HepG2 (cell line): Measurements from ENCODE around the gene KTN1. TPM values are rescaled to one million over a fixed set of nuclear protein-coding genes. Genes with fewer than 3 reads are reported as not detected.

Source experiments
- ATAC-seq: fragments of 200-7000 bp; cut with Tn5 transposase; 3 replicates; pipeline ENCODE4 v1.9.1; 2020; ENCODE audit warnings: mild to moderate bottlenecking, moderate library complexity
- BruUV-seq: library from RNA; stranded (reverse); fragments of 400-500 nt; replicated peaks from 2 replicates; lab custom pipeline; 2021; lab: Mats Ljungman, UMichigan
- CTCF ChIA-PET: fragments of 300-600 bp; formaldehyde crosslinking; extraction: SDS; loops from one replicate; lab custom pipeline; 2021; ENCODE audit warnings: low total read pairs, inconsistent platforms, low intra/inter-chr PET ratio; lab: Yijun Ruan, JAX
- POLR2A ChIA-PET: fragments of 350-600 bp; sonication (Branson Sonifier 250); formaldehyde crosslinking; loops from one replicate; lab custom pipeline; 2020; ENCODE audit warnings: antibody characterized with exemption, inconsistent platforms; lab: Yijun Ruan, JAX
- DNase-seq: peaks from one replicate; pipeline ENCODE4 v3.0.0-alpha.2; 2015; ENCODE audit warnings: low spot score
- FAIRE-seq: peaks from 3 replicates; lab custom pipeline; 2011; peaks lifted over from hg19 to GRCh38; lab: Jason Lieb, UNC
- H2AFZ ChIP-seq: one replicate; pipeline ENCODE4 v1.6.1; 2011; ENCODE audit warnings: low read length, inconsistent platforms
- H3K27ac ChIP-seq: fragments of 300-600 bp; 3 replicates; pipeline ENCODE4 v1.8.0; 2011; ENCODE audit warnings: mixed run types, mild to moderate bottlenecking, mixed read lengths, low read length, inconsistent platforms; ENCODE audit not compliant: insufficient read depth; ENCODE audit errors: extremely low read length
- H3K27me3 ChIP-seq, 2 experiments: fragments of 200-600 bp in 1 of 2; 2 replicates in 1 of 2; 3 replicates in 1 of 2; pipeline versions ENCODE4 v1.6.0 to v1.8.0; 2011; ENCODE audit warnings: low read length in 2 of 2, mild to moderate bottlenecking in 2 of 2, moderate library complexity in 2 of 2, inconsistent platforms in 1 of 2; ENCODE audit not compliant: insufficient read depth in 2 of 2, control insufficient read depth in 1 of 2
- H3K36me3 ChIP-seq, 2 experiments: fragments of 200-600 bp in 1 of 2; replicated peaks in 1 of 2; 2 replicates in 1 of 2; 3 replicates in 1 of 2; pipeline versions ENCODE4 v1.5.1 to v1.8.0; 2011; ENCODE audit warnings: low read length in 2 of 2, inconsistent platforms in 1 of 2; ENCODE audit not compliant: insufficient read depth in 2 of 2, control insufficient read depth in 1 of 2
- H3K4me1 ChIP-seq: 2 replicates; pipeline ENCODE4 v1.5.1; 2012; ENCODE audit warnings: low read length, inconsistent platforms; ENCODE audit not compliant: insufficient read depth
- H3K4me2 ChIP-seq: 2 replicates; pipeline ENCODE4 v1.6.0; 2011; ENCODE audit warnings: low read depth, low read length, inconsistent platforms
- H3K4me3 ChIP-seq, 3 experiments: fragments of 200-600 bp in 1 of 3; sonication (generic), shearing (Covaris generic) in 1 of 3; replicated peaks in 1 of 3; 2 replicates each; pipeline ENCODE4 v1.5.1; 2011 to 2016; ENCODE audit warnings: low read length in 3 of 3, inconsistent platforms in 2 of 3, low read depth in 2 of 3, mild to moderate bottlenecking in 2 of 3, control low read depth in 1 of 3, mixed read lengths in 1 of 3; ENCODE audit not compliant: insufficient read depth in 1 of 3
- H3K79me2 ChIP-seq: one replicate; pipeline ENCODE4 v1.6.1; 2011; ENCODE audit warnings: low read length, inconsistent platforms; ENCODE audit not compliant: insufficient read depth
- H3K9ac ChIP-seq: 2 replicates; pipeline ENCODE4 v1.6.0; 2011; ENCODE audit warnings: mild to moderate bottlenecking, low read depth, low read length, inconsistent platforms; ENCODE audit not compliant: insufficient read depth
- H3K9me3 ChIP-seq: 2 replicates; pipeline ENCODE4 v1.5.1; 2012; ENCODE audit warnings: mild to moderate bottlenecking, low read length
- H4K20me1 ChIP-seq: 2 replicates; pipeline ENCODE4 v1.6.0; 2011; ENCODE audit warnings: inconsistent platforms, mild to moderate bottlenecking, low read length, moderate library complexity; ENCODE audit not compliant: insufficient read depth
- GPBP1L1 ChIP-seq: sonication (generic); formaldehyde crosslinking; IDR thresholded peaks from 2 replicates; pipeline ENCODE4 v1.5.0; 2020; ENCODE audit warnings: mild to moderate bottlenecking, missing genetic modification reagents
- IRX3 ChIP-seq: sonication (generic); formaldehyde crosslinking; IDR thresholded peaks from 2 replicates; pipeline ENCODE4 v1.8.1; 2023; ENCODE audit warnings: mild to moderate bottlenecking, low read depth, missing genetic modification reagents, borderline replicate concordance
- NPAS2 ChIP-seq: sonication (generic); formaldehyde crosslinking; IDR thresholded peaks from 2 replicates; pipeline ENCODE4 v1.8.0; 2022; ENCODE audit warnings: mild to moderate bottlenecking, missing genetic modification reagents, borderline replicate concordance
- NR0B2 ChIP-seq: sonication (generic); formaldehyde crosslinking; IDR thresholded peaks from 2 replicates; pipeline ENCODE4 v1.4.0; 2020; ENCODE audit warnings: mild to moderate bottlenecking, missing genetic modification reagents
- PRDM4 ChIP-seq: sonication (generic); formaldehyde crosslinking; IDR thresholded peaks from 2 replicates; pipeline ENCODE4 v1.9.0; 2021; ENCODE audit warnings: missing genetic modification reagents, borderline replicate concordance
- SP2 ChIP-seq: sonication (generic); formaldehyde crosslinking; IDR thresholded peaks from 2 replicates; pipeline ENCODE4 v1.5.1; 2020; ENCODE audit warnings: mild to moderate bottlenecking, missing genetic modification reagents
- ZBTB4 ChIP-seq: sonication (generic); formaldehyde crosslinking; IDR thresholded peaks from 2 replicates; pipeline ENCODE4 v1.4.0; 2020; ENCODE audit warnings: missing genetic modification reagents, mild to moderate bottlenecking, borderline replicate concordance
- ZNF101 ChIP-seq: sonication (generic); formaldehyde crosslinking; IDR thresholded peaks from 2 replicates; pipeline ENCODE4 v1.4.0; 2020; ENCODE audit warnings: mild to moderate bottlenecking, low read depth, missing genetic modification reagents, borderline replicate concordance
- ZNF547 ChIP-seq: sonication (generic); formaldehyde crosslinking; IDR thresholded peaks from 2 replicates; pipeline ENCODE4 v1.5.1; 2020; ENCODE audit warnings: mild to moderate bottlenecking, missing genetic modification reagents
- WGBS: methylation state at CpG from one replicate; pipeline ENCODE4 v1.1.6; 2017; ENCODE audit warnings: low lambda C conversion rate; 5-methylcytosine and 5-hydroxymethylcytosine counted together
- in situ Hi-C: cut with HindIII; loops from 2 replicates; pipeline ENCODE4 v1.10.0; 2017; ENCODE audit warnings: low pct_unique_long_range_greater_than_20kb; ENCODE audit not compliant: extremely low pct_ligation_motif_present
- intact Hi-C: fragments of 100-400 bp; cut with micrococcal nuclease; formaldehyde crosslinking; loops from one replicate; pipeline ENCODE4 v1.10.0; 2022; ENCODE audit not compliant: unreplicated experiment
- polyA plus RNA-seq, 8 experiments: library from polyadenylated mRNA; depleted of rRNA in 3 of 8; stranded (reverse) in 7 of 8; unstranded in 1 of 8; fragments of >200 nt; fragmentation: Illumina TruSeq in 4 of 8; extraction: Trizol in 4 of 8; gene quantifications; 2 replicates each; pipeline versions ENCODE4 v1.2.1 to v1.2.3, GENCODE V29; 2011 to 2016; ENCODE audit warnings: low read depth in 4 of 8, missing spikeins in 1 of 8, mixed read lengths in 1 of 8; ENCODE audit not compliant: insufficient read depth in 1 of 8
- total RNA-seq, 5 experiments: library from RNA; depleted of rRNA; stranded (reverse); fragments of >200 nt; fragmentation: Illumina TruSeq; extraction: Trizol; gene quantifications; 2 replicates each; pipeline ENCODE4 v1.2.3, GENCODE V29; 2016; ENCODE audit warnings: low read depth in 1 of 5

The KTN1 gene
- total and polyA plus RNA-seq, 2 of the 13 experiments (the other 11 are each of a cell fraction or from before 2014, with no cell fraction given) = 60.6 to 169 TPM

- intact Hi-C loops (no loop called here), in situ Hi-C loops (no loop called here)
- Histone ChIP-seq H3K9me3 (no peaks in the 10 kb centered on the region), H2AFZ (no peak overlapping the region), H4K20me1 (no peaks in the 10 kb centered on the region), H3K4me3 (no peak overlapping the region), H3K4me1 (peaks cover 32% of the 10 kb centered on the region), H3K27ac (no peak overlapping the region), H3K27me3 (no peaks in the 10 kb centered on the region), H3K79me2 (no peaks in the 10 kb centered on the region), H3K4me2 (no peak overlapping the region), H3K36me3 (no peaks in the 10 kb centered on the region), H3K9ac (0 out of 2 replicates have a peak overlapping the region, but pooled peaks have one; percentile 25)
- peak; percentile 11 for DNase-seq
- ATAC-seq = no peak
- FAIRE-seq = no peak
- BruUV-seq = no TSS peak
- TF ChIP-seq GPBP1L1 (no peak), ZNF547 (CRISPR knock-in tag) (no peak)
- ChIA-PET POLR2A (no interaction called here), CTCF (no interaction called here)
Measured at GRCh38 chr14:55568618-55569017, 11.4 kb upstream of the KTN1 start.

GRCh38 chr14:55571125-55571889 lies 8.7 kb upstream of the KTN1 start:
- H3K9me3 ChIP-seq = no peaks in the 10 kb centered on the region
- DNase-seq = no peak
- H3K27ac ChIP-seq = no peak overlapping the region
- no peaks in the 10 kb centered on the region for H4K20me1 ChIP-seq
- H3K36me3 ChIP-seq = no peaks in the 10 kb centered on the region
- FAIRE-seq = no peak
- H3K27me3 ChIP-seq = no peaks in the 10 kb centered on the region
- H3K4me1 ChIP-seq = peaks cover 43% of the 10 kb centered on the region
- no peaks in the 10 kb centered on the region for H3K79me2 ChIP-seq
- intact Hi-C loops (no loop called here), in situ Hi-C loops (no loop called here)
- POLR2A ChIA-PET = no interaction called here
- no peak overlapping the region for H3K9ac ChIP-seq
- H2AFZ ChIP-seq = no peak overlapping the region
- WGBS = 94% methylated on average over 7 of the region's 7 CpGs
- BruUV-seq = no TSS peak
- H3K4me3 ChIP-seq = no peak overlapping the region
- no peak overlapping the region for H3K4me2 ChIP-seq
- CTCF ChIA-PET = no interaction called here
- ATAC-seq = no peak
- TF ChIP-seq ZBTB4 (no peak), SP2 (CRISPR knock-in tag) (no peak), NR0B2 (CRISPR knock-in tag) (no peak), ZNF101 (CRISPR knock-in tag) (no peak), NPAS2 (CRISPR knock-in tag) (no peak), PRDM4 (CRISPR knock-in tag) (no peak), IRX3 (no peak)
